Measurements from ENCODE around the gene MARS2.
"Not testable (repeated sequence)": the region's sequence is repeated elsewhere in the genome, so short reads cannot be mapped to it uniquely, and the experiment has no call there.

The MARS2 gene

GRCh38 chr2:197705912-197706838, 1.0 kb downstream of the MARS2 start:
- DNase-seq (ENCODE audit: low read depth in 1 of 2, low spot score in 1 of 2) = no peak

GRCh38 chr2:197706839-197707207, 1.7 kb downstream of the MARS2 start:
- DNase-seq (ENCODE audit: low read depth in 1 of 2, low spot score in 1 of 2) = no peak

- DNase-seq (ENCODE audit: low read depth in 1 of 2, low spot score in 1 of 2) = no peak
Observed at GRCh38 chr2:197707316-197708213, 2.4 kb downstream of the MARS2 start.

GRCh38 chr2:197708331-197708730, 3.2 kb downstream of the MARS2 start:
- no peak for DNase-seq (ENCODE audit: low read depth in 1 of 2, low spot score in 1 of 2)

- not testable (repeated sequence) for DNase-seq (ENCODE audit: low read depth in 1 of 2, low spot score in 1 of 2)
Observed at GRCh38 chr2:197709140-197709539, 4.0 kb downstream of the MARS2 start.

GRCh38 chr2:197710424-197711042, 5.4 kb downstream of the MARS2 start:
- DNase-seq (ENCODE audit: low read depth in 1 of 2, low spot score in 1 of 2) = no peak

- no peak for DNase-seq (ENCODE audit: low read depth in 1 of 2, low spot score in 1 of 2)
Observed at GRCh38 chr2:197711578-197711977, 6.4 kb downstream of the MARS2 start.

GRCh38 chr2:197713271-197713670, 8.1 kb downstream of the MARS2 start:
- no peak for DNase-seq (ENCODE audit: low read depth in 1 of 2, low spot score in 1 of 2)

GRCh38 chr2:197717863-197718262, 12.7 kb downstream of the MARS2 start:
- DNase-seq (ENCODE audit: low read depth in 1 of 2, low spot score in 1 of 2) = no peak

- DNase-seq (ENCODE audit: low read depth in 1 of 2, low spot score in 1 of 2) = no peak
Observed at GRCh38 chr2:197727011-197727410, 21.8 kb downstream of the MARS2 start.

GRCh38 chr2:197728555-197729544, 23.7 kb downstream of the MARS2 start:
- DNase-seq (ENCODE audit: low read depth in 1 of 2, low spot score in 1 of 2) = not testable (repeated sequence)

GRCh38 chr2:197740200-197740599, 35.0 kb downstream of the MARS2 start:
- no peak for DNase-seq (ENCODE audit: low read depth in 1 of 2, low spot score in 1 of 2)

All from activated CD4-positive, alpha-beta T cell treated with anti-CD3 and anti-CD28 coated beads, Interleukin-2, amount 50 U/mL, for 24 hours (primary cell).